Activated naive CD8-positive, alpha-beta T cell treated with anti-CD3 and anti-CD28 coated beads, Interleukin-2, amount 50 U/mL, for 24 hours (primary cell): Measurements from ENCODE around the gene RAB4B.

Experiments
- ATAC-seq: fragments of 150-1000 bp; cut with Tn5 transposase; one replicate; pipeline ENCODE4 v1.10.0; 2021
- DNase-seq: peaks from one replicate; pipeline ENCODE4 v3.0.0; 2021
- H3K27ac Mint-ChIP-seq: one replicate; pipeline ENCODE4 v1.8.0; 2021; ENCODE audit warnings: mild to moderate bottlenecking, mixed read lengths
- H3K27me3 Mint-ChIP-seq: one replicate; pipeline ENCODE4 v1.8.0; 2021; ENCODE audit warnings: mixed read lengths
- H3K36me3 Mint-ChIP-seq: one replicate; pipeline ENCODE4 v1.8.0; 2021; ENCODE audit warnings: low read depth, mixed read lengths
- H3K4me1 Mint-ChIP-seq: one replicate; pipeline ENCODE4 v1.8.0; 2021; ENCODE audit warnings: mixed read lengths
- H3K4me3 Mint-ChIP-seq: one replicate; pipeline ENCODE4 v1.8.0; 2021; ENCODE audit warnings: mild to moderate bottlenecking, moderate library complexity, mixed read lengths
- H3K9me3 Mint-ChIP-seq: one replicate; pipeline ENCODE4 v1.8.0; 2021; ENCODE audit warnings: mixed read lengths

Gene RAB4B

DNA sequence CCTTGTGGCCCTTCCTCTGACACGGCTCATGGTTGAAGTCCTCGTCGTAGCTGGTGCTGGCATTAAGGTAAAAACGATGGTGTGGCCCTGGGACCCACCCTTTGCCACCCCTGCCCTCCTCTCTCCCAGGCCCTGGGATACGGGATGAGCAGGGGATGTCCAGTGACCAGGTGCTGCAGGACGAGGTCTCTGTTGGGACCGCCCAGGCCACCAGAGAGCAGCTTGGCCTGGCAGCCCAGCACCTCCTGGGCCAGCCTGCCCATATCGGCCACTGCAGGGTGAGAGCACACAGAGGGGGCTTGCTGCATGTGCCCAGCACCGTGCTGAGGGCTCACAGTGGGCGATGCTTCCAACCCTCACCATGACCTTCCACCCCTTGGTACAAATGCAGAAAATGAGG is 34.1 kb upstream of the RAB4B start:
- Mint-ChIP-seq H3K9me3 (no peaks in the 10 kb centered on the region), H3K27ac (no peak overlapping the region), H3K4me3 (no peak overlapping the region), H3K27me3 (no peaks in the 10 kb centered on the region), H3K36me3 (no peaks in the 10 kb centered on the region), H3K4me1 (peaks cover 7% of the 10 kb centered on the region)
- DNase-seq (no peak), ATAC-seq (no peak)

DNA sequence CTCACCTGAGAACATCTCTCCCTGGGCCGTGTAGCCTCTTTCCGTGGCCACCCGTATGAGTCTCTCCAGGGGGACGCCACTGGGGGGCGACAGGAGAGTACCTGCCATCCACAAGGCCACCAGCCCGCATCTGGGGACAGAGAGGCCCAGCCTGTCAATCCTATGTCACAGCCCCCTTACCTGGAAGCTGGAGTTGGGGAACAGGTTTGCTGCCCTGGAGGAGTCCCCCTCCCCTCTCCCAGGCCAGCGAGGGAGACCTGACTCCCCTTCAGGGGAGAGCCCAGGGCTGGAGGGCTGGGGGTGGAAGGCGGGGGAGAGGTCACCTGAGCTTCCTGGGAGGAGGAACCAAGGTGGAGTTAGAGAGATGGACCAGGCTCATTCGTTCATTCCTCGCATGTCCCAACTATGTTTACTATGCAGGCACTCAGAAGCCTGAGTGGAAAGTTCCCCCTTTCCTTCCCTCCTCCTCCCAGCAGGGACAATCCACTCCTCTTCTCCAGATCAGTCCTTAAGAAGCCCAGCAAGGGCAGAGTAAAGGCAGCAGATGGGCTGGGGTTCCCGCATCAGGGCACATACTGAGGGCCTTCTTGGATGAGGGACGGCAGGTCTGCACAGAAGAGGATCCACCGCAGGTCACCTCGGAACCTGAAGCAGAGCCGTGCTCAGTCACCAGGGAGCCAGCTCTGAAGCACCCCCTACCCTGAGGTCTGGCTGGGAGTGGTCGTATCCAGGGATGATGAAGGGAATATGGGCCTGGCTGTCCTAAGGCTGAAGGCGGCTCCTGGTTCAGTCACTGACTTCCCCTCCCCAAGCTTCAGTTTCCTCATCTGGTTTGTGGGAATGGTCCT is 33.3 kb upstream of the RAB4B start:
- Mint-ChIP-seq H3K4me1 (peaks cover 12% of the 10 kb centered on the region), H3K27ac (no peak overlapping the region), H3K27me3 (no peaks in the 10 kb centered on the region), H3K4me3 (no peak overlapping the region), H3K9me3 (no peaks in the 10 kb centered on the region), H3K36me3 (no peaks in the 10 kb centered on the region)
- ATAC-seq (peak; percentile 52), DNase-seq (peak; percentile 53)

DNA sequence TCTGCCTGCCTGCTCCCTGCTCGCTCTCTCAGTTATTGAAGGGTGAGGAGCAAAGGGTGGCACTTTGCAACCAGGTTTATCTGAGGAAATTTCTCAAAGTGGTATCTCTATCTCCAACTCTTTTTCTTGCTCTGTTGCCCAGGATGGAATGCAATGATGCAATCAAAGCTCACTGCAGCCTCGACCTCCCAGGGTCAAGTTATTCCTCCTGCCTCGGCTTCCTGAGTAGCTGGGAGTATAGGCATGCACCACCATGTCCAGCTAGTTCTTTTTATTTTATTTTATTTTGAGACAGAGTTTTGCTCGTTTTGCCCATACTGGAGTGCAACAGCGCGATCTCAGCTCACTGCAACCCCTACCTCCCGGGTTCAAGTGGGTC is 32.7 kb upstream of the RAB4B start:
- ATAC-seq (no peak), DNase-seq (no peak)
- no peaks in the 10 kb centered on the region for H3K9me3 Mint-ChIP-seq
- peaks cover 2% of the 10 kb centered on the region for H3K36me3 Mint-ChIP-seq
- H3K27me3 Mint-ChIP-seq, result peaks cover 1% of the 10 kb centered on the region
- no peak overlapping the region for H3K27ac Mint-ChIP-seq
- H3K4me3 Mint-ChIP-seq, result no peak overlapping the region
- H3K4me1 Mint-ChIP-seq, result peaks cover 18% of the 10 kb centered on the region

DNA sequence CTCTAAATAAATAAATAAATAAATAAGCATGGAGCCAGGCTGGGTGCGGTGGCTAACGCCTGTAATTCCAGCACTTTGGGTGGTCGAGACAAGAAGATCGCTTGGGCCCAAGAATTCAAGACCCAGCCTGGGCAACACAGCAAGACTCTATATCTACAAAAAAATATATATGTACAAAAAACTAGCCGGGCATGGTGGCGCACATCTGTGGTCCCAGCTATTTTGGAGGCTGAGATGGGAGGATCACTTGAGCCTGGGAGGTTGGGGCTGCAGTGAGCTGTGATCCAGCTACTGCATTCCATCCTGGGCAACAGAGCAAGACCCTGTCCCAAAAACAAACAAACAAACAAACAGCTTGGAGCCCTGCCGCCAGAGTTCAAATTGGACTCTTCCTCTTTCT is 30.5 kb upstream of the RAB4B start:
- peaks cover 4% of the 10 kb centered on the region for H3K27me3 Mint-ChIP-seq
- H3K4me1 Mint-ChIP-seq, result peaks cover 25% of the 10 kb centered on the region
- H3K36me3 Mint-ChIP-seq, result peaks cover 19% of the 10 kb centered on the region
- H3K4me3 Mint-ChIP-seq, result no peak overlapping the region
- no peak for DNase-seq
- H3K27ac Mint-ChIP-seq, result no peak overlapping the region
- no peak for ATAC-seq
- H3K9me3 Mint-ChIP-seq, result no peaks in the 10 kb centered on the region

DNA sequence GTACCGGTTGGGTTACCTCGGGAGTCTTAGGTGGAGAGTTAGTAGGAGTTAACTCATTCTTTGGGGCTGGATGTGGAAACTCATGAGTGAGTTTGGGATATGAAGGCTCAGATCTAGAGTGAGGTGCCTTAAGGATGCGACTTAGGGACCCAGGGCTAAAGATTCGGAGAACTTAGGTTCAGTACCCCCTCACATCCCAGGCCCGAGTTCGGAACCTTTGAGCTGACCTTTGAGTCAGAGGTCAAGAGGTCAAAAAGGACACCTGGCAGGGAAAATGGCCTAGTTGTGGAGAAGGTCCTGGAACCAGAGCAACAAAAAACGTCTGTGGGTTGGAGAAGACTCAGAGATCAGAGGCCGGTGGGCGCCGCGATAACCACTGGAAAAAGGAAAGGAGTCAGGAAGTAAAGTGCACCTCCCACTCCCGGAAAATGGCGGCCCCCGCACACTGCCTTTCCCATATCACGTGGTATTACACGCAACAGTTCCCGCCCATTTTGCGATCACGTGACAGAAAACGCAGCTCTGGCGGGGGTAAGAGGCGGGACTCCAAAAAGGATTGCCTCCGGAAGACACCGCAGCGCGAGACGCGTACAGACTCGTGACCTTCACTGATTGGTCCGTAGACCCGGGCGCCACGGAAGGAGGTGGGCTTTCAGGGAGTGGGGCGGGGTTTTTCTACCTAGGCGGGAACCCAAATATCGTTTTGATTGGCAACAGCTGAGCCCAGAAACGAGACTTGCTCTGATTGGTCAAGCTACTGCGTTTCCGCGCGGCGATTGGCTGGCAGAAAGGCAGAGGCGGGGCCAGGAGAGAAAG is 27.8 kb upstream of the RAB4B start, which contains the start of gene ACTMAP:
ACTMAP (minus strand) TSS at position 420 of the 816 bp plus-strand sequence. CDS start 674 bp downstream, outside the sequence.
- ATAC-seq (peak; percentile 90), DNase-seq (peak; percentile 99)
- Mint-ChIP-seq H3K36me3 (peaks cover 36% of the 10 kb centered on the region), H3K4me3 (peak within 1 kb of the TSS; percentile 95), H3K27ac (peak within 1 kb of the TSS; percentile 96), H3K4me1 (peaks cover 45% of the 10 kb centered on the region), H3K27me3 (peaks cover 4% of the 10 kb centered on the region), H3K9me3 (no peaks in the 10 kb centered on the region)

DNA sequence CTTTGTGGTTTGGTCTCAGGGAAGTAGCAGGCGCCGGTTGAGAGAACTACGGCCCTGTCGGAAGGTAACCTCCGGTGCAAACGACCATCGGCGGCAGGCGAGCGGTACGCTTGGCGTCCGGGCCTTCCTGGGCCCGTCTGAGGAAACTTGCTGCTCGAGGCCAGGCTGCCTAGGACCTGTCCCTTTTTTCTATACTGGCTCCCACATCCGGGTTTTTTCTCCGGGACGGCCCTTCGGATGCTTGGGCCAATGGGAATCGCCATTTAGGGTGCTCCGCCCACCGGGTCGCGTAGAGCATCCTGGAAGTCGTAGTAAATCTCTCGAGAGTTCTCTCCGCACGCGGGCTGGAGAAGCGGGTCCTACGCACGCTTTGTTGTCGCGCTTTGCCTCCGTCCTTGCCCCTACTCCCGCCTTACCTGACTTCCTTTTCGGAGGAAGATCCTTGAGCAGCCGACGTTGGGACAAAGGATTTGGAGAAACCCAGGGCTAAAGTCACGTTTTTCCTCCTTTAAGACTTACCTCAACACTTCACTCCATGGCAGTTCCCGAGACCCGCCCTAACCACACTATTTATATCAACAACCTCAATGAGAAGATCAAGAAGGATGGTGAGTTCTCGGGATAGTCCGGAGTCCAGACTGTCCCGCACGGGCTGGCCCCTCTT is 27.0 kb upstream of the RAB4B start, which contains the start of gene SNRPA:
SNRPA (plus strand) TSS at position 330 of the 664 bp plus-strand sequence; CDS start at position 536, 206 bp downstream.
- Mint-ChIP-seq H3K27ac (peak within 1 kb of the TSS; percentile 96), H3K27me3 (peaks cover 4% of the 10 kb centered on the region), H3K4me1 (peaks cover 52% of the 10 kb centered on the region), H3K36me3 (peaks cover 43% of the 10 kb centered on the region), H3K9me3 (no peaks in the 10 kb centered on the region), H3K4me3 (peak within 1 kb of the TSS; percentile 95)
- DNase-seq (peak; percentile 95), ATAC-seq (peak; percentile 68)

DNA sequence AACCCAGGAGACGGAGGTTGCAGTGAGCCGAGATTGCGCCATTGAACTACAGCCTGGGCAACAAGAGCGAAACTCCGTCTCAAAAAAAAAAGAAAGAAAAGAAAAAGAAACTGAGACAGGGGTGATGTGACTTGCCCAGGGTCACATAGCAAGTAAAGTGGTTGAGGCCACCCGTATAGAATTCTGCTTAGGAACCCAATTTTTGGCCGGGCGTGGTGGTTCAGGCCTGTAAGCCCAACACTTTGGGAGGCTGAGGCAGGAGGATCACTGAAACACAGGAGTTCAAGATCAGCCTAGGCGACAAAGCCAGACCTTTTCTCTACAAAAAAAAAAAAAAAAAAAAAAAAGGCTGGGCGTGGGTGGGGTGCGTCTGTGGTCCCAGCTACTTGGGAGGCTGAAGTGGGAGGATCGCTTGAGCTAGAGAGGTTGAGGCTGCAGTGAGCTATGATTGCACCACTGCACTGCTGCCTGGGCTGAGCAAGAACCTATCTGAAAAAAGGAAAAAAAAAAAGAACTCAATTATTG is 25.7 kb upstream of the RAB4B start:
- Mint-ChIP-seq H3K27me3 (peaks cover 4% of the 10 kb centered on the region), H3K27ac (peak overlapping the region; percentile 96), H3K4me1 (peaks cover 65% of the 10 kb centered on the region), H3K9me3 (no peaks in the 10 kb centered on the region), H3K36me3 (peaks cover 55% of the 10 kb centered on the region), H3K4me3 (peak overlapping the region; percentile 95)
- DNase-seq, result no peak
- no peak for ATAC-seq

DNA sequence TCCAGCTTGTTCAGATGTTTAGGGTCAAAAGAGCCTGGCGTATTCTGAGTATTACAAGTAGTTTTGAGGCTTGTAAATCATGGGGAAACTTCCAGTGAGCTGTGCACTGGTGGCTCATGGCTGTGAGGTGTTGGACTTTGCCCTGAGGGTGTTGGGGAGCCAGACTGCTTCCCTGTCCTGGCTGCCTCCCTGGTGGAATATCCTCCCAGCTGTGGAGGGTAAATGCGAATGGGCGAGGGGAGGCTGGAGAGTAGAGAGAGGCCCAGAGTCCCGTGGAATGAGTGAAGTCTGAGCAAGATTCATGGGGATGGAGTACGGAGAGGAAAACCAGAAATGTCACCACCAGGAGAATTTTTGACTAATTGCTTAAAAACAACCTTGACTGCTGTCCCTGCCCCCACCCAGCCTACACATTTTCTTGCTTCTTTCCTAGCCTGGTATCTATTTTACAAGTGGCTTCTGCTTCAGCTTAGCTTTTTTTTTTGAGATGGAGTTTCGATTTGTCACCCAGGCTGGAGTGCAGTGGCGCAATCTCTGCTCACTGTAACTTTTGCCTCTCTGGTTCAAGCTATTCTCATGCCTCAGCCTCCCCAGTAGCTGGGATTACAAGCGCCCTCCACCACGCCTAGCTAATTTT is 23.3 kb upstream of the RAB4B start:
- ATAC-seq (peak; percentile 11), DNase-seq (peak; percentile 71)
- Mint-ChIP-seq H3K27me3 (peaks cover 4% of the 10 kb centered on the region), H3K9me3 (no peaks in the 10 kb centered on the region), H3K27ac (peak overlapping the region; percentile 98), H3K4me1 (peaks cover 67% of the 10 kb centered on the region), H3K4me3 (peak overlapping the region; percentile 86), H3K36me3 (peaks cover 72% of the 10 kb centered on the region)

DNA sequence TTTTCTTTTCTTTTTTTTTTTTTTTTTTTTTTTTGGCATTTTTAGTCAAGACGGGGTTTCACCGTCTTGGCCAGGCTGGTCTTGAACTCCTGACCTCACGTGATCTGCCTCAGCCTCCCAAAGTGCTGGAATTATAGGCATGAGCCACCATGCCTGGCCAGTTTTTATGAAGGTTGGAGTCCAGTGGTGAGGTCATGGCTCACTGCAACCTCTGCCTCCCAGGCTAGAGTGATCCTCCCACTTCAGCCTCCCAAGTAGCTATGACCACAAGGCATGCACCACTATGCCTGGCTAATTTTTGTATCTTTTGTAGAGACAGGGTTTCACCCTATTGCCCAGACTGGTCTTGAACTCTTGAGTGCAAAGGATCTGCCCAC is 22.8 kb upstream of the RAB4B start:
- Mint-ChIP-seq H3K27ac (peak overlapping the region; percentile 98), H3K4me1 (peaks cover 66% of the 10 kb centered on the region), H3K9me3 (no peaks in the 10 kb centered on the region), H3K36me3 (peaks cover 75% of the 10 kb centered on the region), H3K4me3 (peak overlapping the region; percentile 86), H3K27me3 (peaks cover 4% of the 10 kb centered on the region)
- DNase-seq, result no peak
- no peak for ATAC-seq

DNA sequence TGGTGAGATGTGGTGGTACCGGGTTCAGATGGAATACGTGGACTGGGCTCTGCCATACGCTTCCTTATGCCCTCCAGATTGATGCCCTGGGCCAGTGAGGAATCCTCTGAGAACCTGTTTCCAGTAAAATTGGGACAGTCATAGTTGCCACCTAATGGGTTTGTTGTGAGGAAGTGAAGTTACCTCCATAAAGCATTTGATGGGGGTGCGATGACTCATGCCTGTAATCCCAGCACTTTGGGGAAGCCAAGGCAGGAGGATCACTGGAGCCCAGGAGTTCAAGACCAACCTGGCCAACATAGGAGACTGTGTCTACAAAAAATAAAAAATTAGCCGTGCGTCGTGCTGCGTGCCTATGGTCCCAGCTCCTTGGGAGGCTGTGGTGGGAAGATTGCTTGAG is 22.3 kb upstream of the RAB4B start:
- Mint-ChIP-seq H3K27ac (peak overlapping the region; percentile 98), H3K36me3 (peaks cover 78% of the 10 kb centered on the region), H3K9me3 (no peaks in the 10 kb centered on the region), H3K27me3 (no peaks in the 10 kb centered on the region), H3K4me1 (peaks cover 67% of the 10 kb centered on the region), H3K4me3 (peak overlapping the region; percentile 86)
- no peak for ATAC-seq
- DNase-seq, result no peak

DNA sequence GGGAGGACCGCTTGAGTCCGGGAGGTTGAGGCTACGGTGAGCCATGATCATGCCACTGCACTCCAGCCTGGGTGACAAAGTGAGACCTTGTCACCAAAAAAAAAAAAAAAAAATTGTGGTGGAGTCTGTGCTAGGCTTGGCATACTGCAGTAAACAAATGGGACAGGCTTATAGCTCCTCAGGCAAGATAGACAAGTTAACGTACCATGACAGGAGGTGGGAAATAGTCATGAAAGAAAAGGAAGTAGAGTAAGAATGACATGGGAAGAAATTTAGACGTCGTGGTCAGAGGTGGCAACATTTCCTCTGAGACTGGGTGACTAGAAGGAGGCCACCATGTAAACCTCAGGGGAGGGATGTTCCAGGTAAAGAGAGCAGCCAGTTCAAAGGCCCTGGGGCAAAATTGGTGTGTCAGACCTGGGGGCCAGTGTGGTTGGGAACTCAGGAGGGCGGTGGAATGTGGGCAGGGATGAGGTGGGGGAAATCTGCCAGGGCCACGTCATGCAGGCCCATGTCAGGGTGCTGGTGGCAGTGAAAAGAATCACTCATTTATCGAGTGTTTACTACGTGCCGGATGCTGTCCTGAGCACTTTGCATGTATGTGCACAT is 21.4 kb upstream of the RAB4B start:
- peaks cover 77% of the 10 kb centered on the region for H3K36me3 Mint-ChIP-seq
- peak overlapping the region; percentile 98 for H3K27ac Mint-ChIP-seq
- peaks cover 74% of the 10 kb centered on the region for H3K4me1 Mint-ChIP-seq
- H3K4me3 Mint-ChIP-seq, result peak overlapping the region; percentile 86
- peak; percentile 73 for ATAC-seq
- no peaks in the 10 kb centered on the region for H3K27me3 Mint-ChIP-seq
- no peaks in the 10 kb centered on the region for H3K9me3 Mint-ChIP-seq
- DNase-seq, result peak; percentile 67

DNA sequence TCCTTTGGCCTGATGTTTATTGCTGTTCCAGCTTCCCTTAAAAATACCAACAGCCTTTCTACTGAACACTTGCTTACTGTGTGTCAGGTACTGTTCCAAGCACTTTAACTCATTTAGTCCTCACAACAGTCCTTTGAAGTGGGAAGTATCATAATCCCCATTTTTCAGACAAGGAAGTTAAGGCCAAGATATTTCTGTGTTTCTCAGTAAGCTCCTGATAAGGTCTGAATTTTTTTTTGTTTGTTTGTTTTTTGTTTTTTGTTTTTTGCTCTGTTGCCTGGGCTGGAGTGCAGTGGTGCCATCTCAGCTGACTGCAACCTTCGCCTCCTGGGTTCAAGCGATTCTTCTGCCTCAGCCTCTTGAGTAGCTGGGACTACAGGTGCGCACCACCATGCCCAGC is 19.6 kb upstream of the RAB4B start:
- H3K27ac Mint-ChIP-seq, result no peak overlapping the region
- no peak for DNase-seq
- H3K36me3 Mint-ChIP-seq, result peaks cover 80% of the 10 kb centered on the region
- ATAC-seq, result no peak
- peaks cover 82% of the 10 kb centered on the region for H3K4me1 Mint-ChIP-seq
- H3K27me3 Mint-ChIP-seq, result no peaks in the 10 kb centered on the region
- no peaks in the 10 kb centered on the region for H3K9me3 Mint-ChIP-seq
- no peak overlapping the region for H3K4me3 Mint-ChIP-seq

DNA sequence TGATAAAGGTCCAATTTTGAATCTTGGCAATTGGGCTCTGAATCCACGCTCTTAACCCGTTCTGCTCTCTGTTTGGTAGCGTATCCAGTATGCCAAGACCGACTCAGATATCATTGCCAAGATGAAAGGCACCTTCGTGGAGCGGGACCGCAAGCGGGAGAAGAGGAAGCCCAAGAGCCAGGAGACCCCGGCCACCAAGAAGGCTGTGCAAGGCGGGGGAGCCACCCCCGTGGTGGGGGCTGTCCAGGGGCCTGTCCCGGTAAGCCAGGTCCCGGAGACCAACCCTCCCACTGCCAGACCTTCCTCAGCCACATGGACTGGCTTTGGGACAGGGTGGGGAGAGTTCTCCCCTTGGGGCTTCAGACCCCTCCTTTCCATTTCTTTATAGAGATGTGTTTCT is 18.7 kb upstream of the RAB4B start:
- Mint-ChIP-seq H3K27ac (no peak overlapping the region), H3K27me3 (no peaks in the 10 kb centered on the region), H3K4me1 (peaks cover 85% of the 10 kb centered on the region), H3K36me3 (peaks cover 85% of the 10 kb centered on the region), H3K4me3 (no peak overlapping the region), H3K9me3 (no peaks in the 10 kb centered on the region)
- ATAC-seq (no peak), DNase-seq (no peak)
